Measurements from ENCODE around the gene LAMA1.

DNA sequence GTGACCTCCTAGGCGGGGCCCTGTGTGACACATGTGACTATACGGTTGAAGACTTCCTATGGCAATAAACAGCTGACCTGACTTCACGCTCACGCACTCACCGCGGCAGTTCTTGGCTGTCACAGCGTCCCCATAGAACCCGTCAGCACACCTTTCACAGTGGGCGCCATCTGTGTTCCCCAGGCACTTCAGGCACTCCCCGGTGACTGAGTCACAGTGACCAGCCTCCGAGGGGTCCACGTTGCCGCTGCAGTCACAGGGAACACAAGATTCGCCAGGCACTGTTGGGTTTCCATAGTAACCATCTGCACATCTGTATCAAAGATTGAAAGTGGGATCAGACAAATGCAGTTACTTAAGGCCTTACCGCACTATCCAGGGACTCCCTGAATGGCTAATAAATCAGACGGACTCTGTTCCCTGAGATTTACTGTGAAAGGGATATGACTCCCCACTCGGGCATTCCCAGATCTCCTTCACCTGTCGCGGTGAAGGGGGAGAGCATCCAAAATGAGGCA is 94.5 kb downstream of the LAMA1 start:
- no peak for TF ChIP-seq POLR2AphosphoS5 (IDR thresholded peaks at IDR 0.05)
- TF ChIP-seq, protein P1, sequence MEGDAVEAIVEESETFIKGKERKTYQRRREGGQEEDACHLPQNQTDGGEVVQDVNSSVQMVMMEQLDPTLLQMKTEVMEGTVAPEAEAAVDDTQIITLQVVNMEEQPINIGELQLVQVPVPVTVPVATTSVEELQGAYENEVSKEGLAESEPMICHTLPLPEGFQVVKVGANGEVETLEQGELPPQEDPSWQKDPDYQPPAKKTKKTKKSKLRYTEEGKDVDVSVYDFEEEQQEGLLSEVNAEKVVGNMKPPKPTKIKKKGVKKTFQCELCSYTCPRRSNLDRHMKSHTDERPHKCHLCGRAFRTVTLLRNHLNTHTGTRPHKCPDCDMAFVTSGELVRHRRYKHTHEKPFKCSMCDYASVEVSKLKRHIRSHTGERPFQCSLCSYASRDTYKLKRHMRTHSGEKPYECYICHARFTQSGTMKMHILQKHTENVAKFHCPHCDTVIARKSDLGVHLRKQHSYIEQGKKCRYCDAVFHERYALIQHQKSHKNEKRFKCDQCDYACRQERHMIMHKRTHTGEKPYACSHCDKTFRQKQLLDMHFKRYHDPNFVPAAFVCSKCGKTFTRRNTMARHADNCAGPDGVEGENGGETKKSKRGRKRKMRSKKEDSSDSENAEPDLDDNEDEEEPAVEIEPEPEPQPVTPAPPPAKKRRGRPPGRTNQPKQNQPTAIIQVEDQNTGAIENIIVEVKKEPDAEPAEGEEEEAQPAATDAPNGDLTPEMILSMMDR (IDR thresholded peaks at IDR 0.05 in 8 of 11, conservative IDR thresholded peaks at IDR 0.05 in 3 of 11) = no peak
